ENCODE measurements around the gene FNDC3B. TPM values are rescaled to one million over a fixed set of nuclear protein-coding genes. Genes with fewer than 3 reads are reported as not detected.
A peak's percentile ranks its signal among the peaks of the same experiment; 100 is the strongest.

The FNDC3B gene
- total and polyA plus RNA-seq, 9 of the 15 experiments (the other 6 are each of a cell fraction or from before 2014, with no cell fraction given): 7.0 to 35.8 (median 16.2) TPM

DNA sequence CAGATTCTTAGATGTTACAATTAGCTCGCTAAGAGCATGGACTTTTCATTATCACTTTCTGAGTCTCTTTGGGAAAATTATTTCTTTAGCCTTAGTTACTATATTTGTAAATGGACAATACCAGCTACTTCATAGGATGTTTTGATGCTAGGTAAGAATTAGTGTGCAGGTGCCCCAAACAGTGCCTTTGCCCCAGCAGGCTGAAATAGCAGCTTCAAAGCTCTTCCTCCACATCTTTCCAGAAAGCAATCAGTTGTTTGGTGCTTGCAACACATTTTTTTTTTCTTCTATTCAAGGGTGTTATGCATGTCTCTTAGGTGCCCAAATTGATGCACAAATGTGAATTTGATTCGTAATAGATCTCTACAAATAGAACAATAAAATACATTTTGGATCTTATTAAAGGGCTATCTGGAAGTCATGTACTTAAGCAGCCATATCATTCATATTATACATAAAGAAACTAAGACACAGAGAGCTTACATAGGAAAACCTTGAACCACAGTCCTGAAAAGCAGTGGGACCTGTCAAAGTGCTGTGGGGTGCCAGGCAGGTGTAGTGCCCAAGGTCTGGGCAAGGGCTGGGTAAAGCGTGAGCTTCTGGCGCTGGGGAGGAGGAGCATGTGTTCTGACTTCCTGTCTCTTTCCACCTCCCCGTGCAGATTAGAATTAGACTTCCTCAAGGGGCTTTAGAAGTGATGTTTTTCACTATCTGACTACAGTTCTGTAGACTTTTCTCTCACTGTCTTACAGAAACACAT lies 62.9 kb downstream of the FNDC3B start:
- H3K27ac ChIP-seq (ENCODE audit: extremely low read depth, low read depth, low read length): peak overlapping the region; percentile 40; the same call in 2 of the 3 replicates
- intact Hi-C loops (cut with micrococcal nuclease): no loop called here
- no peak overlapping the region for H3K4me3 ChIP-seq
- CTCF ChIA-PET (ENCODE audit: low intra/inter-chr PET ratio): no interaction called here
- H3K9me3 ChIP-seq (replicated peaks; ENCODE audit: control insufficient read depth, insufficient read depth, low read depth, low read length): no peaks in the 10 kb centered on the region
- peaks cover 98% of the 10 kb centered on the region for H3K79me2 ChIP-seq (ENCODE audit: control insufficient read depth, insufficient read depth, low read length)
- POLR2A ChIA-PET: interaction anchor here (0.7 to 2.0 kb wide), 6 partner anchors 10 to 893 kb away, joined by 3 to 6 read pairs (median 4); no protein-coding TSS in a partner anchor
- H3K9ac ChIP-seq (ENCODE audit: insufficient read depth in 1 of 2, low read depth in 2 of 2, low read length in 2 of 2): peak overlapping the region in 1 of 2 experiments; percentile 66; a peak in 1 of 4 replicates
- in situ Hi-C loops (cut with MboI): no loop called here
- TF ChIP-seq FOS (IDR thresholded peaks at IDR 0.05; ENCODE audit: extremely low read depth, insufficient read length) (no peak), SPI1 (IDR thresholded peaks at IDR 0.05; ENCODE audit: borderline replicate concordance, low read depth, low read length) (peak; percentile 54; the same call in 1 of the 2 replicates)
- BruUV-seq (replicated peaks): no TSS peak
- FAIRE-seq (no peak), ATAC-seq (peak; percentile 55), DNase-seq (ENCODE audit: extremely low read depth in 1 of 4, low spot score in 3 of 4) (no peak)
- H4K20me1 ChIP-seq (replicated peaks; ENCODE audit: control insufficient read depth, insufficient read depth, low read length): 0 out of 2 replicates have a peak, but pooled peaks cover 2% of the 10 kb centered on the region
- no peaks in the 10 kb centered on the region for H3K36me3 ChIP-seq (ENCODE audit: control insufficient read depth, insufficient read depth, low read length)
- H3K9me1 ChIP-seq (ENCODE audit: control insufficient read depth, insufficient read depth, low read length): no peaks in the 10 kb centered on the region
- peak overlapping the region; percentile 65; the same call in 1 of the 2 replicates for H2AFZ ChIP-seq (ENCODE audit: low read depth, low read length)
- H3K4me1 ChIP-seq (replicated peaks in 1 of 2; ENCODE audit: control insufficient read depth in 2 of 2, insufficient read depth in 2 of 2, low read length in 2 of 2): peaks cover 4 to 46% of the 10 kb centered on the region in 2 experiments; a peak in 4 of 5 replicates
- 38% methylated on average over 5 of the region's 5 CpGs for WGBS (ENCODE audit: insufficient coverage, low coverage, missing lambda C conversion rate)
- peak overlapping the region; percentile 53 for H3K4me2 ChIP-seq (ENCODE audit: insufficient read depth, low read length)
- no peaks in the 10 kb centered on the region for H3K27me3 ChIP-seq (ENCODE audit: control insufficient read depth in 2 of 2, insufficient read depth in 2 of 2, low read length in 2 of 2)

DNA sequence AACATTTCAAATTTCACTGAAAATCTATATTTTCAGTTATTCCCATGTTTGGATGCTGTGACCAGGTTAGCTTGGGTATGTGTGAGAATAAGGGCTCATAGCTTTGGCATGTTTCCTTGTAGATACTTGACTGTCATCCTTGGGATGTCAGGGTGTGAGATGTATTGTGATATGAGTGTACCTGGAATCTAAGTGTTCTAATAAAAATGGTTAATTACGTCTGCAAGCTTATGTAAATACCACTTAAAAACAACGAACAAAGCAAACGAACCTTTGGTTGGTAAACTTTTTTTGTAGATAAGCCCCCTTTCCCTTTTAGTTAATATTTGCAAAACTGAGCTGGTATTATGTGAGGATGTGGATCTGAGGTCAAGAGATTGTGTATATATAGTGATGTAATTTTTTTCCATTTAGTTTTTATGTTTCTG lies 63.5 kb downstream of the FNDC3B start:
- peaks cover 8 to 50% of the 10 kb centered on the region in 2 experiments; a peak in 4 of 5 replicates for H3K4me1 ChIP-seq (replicated peaks in 1 of 2; ENCODE audit: control insufficient read depth in 2 of 2, insufficient read depth in 2 of 2, low read length in 2 of 2)
- H4K20me1 ChIP-seq (replicated peaks; ENCODE audit: control insufficient read depth, insufficient read depth, low read length): 0 out of 2 replicates have a peak, but pooled peaks cover 5% of the 10 kb centered on the region
- no peaks in the 10 kb centered on the region for H3K27me3 ChIP-seq (ENCODE audit: control insufficient read depth in 2 of 2, insufficient read depth in 2 of 2, low read length in 2 of 2)
- no peaks in the 10 kb centered on the region for H3K9me1 ChIP-seq (ENCODE audit: control insufficient read depth, insufficient read depth, low read length)
- WGBS (ENCODE audit: insufficient coverage, low coverage, missing lambda C conversion rate): 52% methylated on average over 3 of the region's 3 CpGs
- H2AFZ ChIP-seq (ENCODE audit: low read depth, low read length): 0 out of 2 replicates have a peak overlapping the region, but pooled peaks have one; percentile 65
- TF ChIP-seq, protein P1, sequence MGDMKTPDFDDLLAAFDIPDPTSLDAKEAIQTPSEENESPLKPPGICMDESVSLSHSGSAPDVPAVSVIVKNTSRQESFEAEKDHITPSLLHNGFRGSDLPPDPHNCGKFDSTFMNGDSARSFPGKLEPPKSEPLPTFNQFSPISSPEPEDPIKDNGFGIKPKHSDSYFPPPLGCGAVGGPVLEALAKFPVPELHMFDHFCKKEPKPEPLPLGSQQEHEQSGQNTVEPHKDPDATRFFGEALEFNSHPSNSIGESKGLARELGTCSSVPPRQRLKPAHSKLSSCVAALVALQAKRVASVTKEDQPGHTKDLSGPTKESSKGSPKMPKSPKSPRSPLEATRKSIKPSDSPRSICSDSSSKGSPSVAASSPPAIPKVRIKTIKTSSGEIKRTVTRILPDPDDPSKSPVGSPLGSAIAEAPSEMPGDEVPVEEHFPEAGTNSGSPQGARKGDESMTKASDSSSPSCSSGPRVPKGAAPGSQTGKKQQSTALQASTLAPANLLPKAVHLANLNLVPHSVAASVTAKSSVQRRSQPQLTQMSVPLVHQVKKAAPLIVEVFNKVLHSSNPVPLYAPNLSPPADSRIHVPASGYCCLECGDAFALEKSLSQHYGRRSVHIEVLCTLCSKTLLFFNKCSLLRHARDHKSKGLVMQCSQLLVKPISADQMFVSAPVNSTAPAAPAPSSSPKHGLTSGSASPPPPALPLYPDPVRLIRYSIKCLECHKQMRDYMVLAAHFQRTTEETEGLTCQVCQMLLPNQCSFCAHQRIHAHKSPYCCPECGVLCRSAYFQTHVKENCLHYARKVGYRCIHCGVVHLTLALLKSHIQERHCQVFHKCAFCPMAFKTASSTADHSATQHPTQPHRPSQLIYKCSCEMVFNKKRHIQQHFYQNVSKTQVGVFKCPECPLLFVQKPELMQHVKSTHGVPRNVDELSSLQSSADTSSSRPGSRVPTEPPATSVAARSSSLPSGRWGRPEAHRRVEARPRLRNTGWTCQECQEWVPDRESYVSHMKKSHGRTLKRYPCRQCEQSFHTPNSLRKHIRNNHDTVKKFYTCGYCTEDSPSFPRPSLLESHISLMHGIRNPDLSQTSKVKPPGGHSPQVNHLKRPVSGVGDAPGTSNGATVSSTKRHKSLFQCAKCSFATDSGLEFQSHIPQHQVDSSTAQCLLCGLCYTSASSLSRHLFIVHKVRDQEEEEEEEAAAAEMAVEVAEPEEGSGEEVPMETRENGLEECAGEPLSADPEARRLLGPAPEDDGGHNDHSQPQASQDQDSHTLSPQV (IDR thresholded peaks at IDR 0.05): peak; percentile 46; the same call in 1 of the 2 replicates
- TF ChIP-seq ZNF274 (IDR thresholded peaks at IDR 0.05; ENCODE audit: borderline replicate concordance, low read depth, low read length): no peak
- TF ChIP-seq, protein P2, sequence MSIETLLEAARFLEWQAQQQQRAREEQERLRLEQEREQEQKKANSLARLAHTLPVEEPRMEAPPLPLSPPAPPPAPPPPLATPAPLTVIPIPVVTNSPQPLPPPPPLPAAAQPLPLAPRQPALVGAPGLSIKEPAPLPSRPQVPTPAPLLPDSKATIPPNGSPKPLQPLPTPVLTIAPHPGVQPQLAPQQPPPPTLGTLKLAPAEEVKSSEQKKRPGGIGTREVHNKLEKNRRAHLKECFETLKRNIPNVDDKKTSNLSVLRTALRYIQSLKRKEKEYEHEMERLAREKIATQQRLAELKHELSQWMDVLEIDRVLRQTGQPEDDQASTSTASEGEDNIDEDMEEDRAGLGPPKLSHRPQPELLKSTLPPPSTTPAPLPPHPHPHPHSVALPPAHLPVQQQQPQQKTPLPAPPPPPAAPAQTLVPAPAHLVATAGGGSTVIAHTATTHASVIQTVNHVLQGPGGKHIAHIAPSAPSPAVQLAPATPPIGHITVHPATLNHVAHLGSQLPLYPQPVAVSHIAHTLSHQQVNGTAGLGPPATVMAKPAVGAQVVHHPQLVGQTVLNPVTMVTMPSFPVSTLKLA (conservative IDR thresholded peaks at IDR 0.05): 0 out of 4 replicates have a peak, but pooled peaks of 1 of the 2 experiments have one; percentile 17
- ATAC-seq (no peak), FAIRE-seq (no peak), DNase-seq (ENCODE audit: extremely low read depth in 1 of 4, low spot score in 3 of 4) (no peak)
- ChIA-PET CTCF (ENCODE audit: low intra/inter-chr PET ratio) (no interaction called here), POLR2A (interaction anchor here (0.8 to 2.0 kb wide), 4 partner anchors 9 to 58 kb away, joined by 3 to 6 read pairs (median 4); no protein-coding TSS in a partner anchor)
- no peaks in the 10 kb centered on the region for H3K9me3 ChIP-seq (replicated peaks; ENCODE audit: control insufficient read depth, insufficient read depth, low read depth, low read length)
- intact Hi-C loops (cut with micrococcal nuclease): no loop called here
- no peak overlapping the region for H3K4me2 ChIP-seq (ENCODE audit: insufficient read depth, low read length)
- H3K27ac ChIP-seq (ENCODE audit: extremely low read depth, low read depth, low read length): peak overlapping the region; percentile 40; the same call in 1 of the 3 replicates
- H3K79me2 ChIP-seq (ENCODE audit: control insufficient read depth, insufficient read depth, low read length): peaks cover 99% of the 10 kb centered on the region
- BruUV-seq (replicated peaks): no TSS peak
- H3K36me3 ChIP-seq (ENCODE audit: control insufficient read depth, insufficient read depth, low read length): no peaks in the 10 kb centered on the region
- no peak overlapping the region for H3K9ac ChIP-seq (ENCODE audit: insufficient read depth in 1 of 2, low read depth in 2 of 2, low read length in 2 of 2)
- in situ Hi-C loops (cut with MboI): no loop called here
- no peak overlapping the region for H3K4me3 ChIP-seq
